NCI-H774 (cell line): ENCODE data around the gene OTOP2.
"Not testable (repeated sequence)": the region's sequence is repeated elsewhere in the genome, so short reads cannot be mapped to it uniquely, and the experiment has no call there.

Source experiments
- DNase-seq: peaks from one replicate; lab custom pipeline; 2025; lab: John Stamatoyannopoulos, UW

Gene OTOP2

DNA sequence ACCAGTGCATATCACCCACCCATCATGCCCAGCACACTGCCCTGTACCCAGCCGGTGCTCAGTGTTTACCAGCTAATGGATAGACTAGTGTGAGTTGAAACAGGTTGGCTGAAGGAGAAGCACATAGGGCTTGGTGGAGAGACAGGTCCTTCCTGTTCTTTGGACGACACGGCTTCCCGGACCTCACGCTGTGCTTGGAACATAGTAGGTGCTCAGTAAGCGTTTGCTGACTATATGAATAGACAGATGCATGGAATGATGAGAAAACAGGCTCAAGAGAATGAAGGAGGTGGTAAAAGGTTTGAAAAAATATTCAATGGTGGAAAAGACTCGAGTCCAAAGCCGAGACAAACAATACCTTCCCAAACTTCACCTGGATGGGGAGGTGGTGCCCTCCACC lies 23.9 kb upstream of the OTOP2 start:
- DNase-seq: no peak

DNA sequence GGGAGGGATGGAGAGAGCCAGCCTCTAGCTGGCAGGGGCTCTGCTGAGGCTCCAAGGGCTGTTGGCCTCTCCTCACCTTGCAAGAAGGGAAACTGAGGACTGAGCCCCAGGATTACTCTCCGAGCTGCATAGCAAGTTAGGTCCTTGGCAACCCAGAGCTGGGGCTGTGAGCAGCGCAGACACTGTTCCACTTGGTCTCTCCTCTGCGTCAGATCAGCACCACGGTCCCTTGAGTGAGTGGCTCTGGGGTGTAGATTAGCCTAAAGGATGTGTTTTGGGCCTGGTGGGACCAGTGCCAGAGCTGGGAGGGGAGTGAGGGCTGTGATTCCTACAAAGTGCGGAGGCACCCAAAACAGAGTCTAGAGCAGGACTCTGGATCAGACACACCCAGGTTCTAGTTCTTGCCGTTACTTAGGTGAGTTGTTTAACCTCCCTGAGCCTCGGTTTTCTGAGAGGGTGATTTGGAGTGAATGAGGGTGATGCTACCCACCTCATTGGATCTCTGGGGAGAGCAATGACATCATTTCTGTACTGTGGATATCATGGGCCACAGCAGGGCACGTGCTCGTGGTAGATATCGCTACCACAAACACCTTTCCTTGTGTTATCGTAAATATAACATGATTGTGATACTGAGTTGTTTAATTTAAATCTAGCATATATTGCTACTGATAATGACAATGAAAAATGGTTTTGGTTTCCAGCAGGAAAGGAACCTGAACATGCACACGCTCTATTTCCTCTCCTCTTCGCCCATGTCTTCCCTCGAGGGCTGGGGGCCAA lies 22.5 kb upstream of the OTOP2 start:
- no peak for DNase-seq

DNA sequence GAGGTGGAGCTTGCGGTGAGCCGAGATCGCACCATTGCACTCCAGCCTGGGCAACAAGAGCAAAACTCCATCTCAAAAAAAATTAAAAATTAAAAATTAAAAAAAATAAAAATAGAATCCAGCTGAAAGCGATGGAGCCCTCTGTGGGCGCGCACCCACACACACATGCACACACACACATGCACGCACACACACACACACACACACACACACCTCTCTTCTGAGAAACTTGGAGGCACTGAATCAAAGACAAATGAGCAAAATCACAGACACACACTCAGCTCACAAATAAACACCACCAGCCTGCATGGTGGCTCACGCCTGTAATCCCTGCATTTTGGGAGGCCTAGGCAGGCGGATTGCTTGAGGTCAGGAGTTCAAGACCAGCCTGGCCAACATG lies 21.0 kb upstream of the OTOP2 start:
- no peak for DNase-seq

DNA sequence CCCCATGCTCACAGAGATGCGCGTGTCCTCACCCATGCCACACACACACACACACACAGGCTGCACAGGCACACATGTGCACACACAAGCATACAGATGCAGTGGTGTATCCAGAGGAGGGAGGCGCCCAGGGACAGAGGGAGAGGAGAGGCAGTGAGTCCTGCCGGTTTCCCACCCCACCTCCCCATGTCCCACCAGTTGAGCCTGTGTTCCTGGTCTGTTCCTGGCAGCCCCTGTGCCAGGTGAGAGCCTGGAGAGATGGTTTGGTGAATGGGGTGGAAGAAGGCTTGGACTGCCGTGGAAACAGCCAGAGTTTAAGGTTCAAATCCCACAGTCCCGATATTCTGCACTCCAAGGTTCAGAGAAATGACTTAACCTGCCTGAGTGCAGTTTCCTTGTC lies 20.4 kb upstream of the OTOP2 start:
- DNase-seq: no peak

DNA sequence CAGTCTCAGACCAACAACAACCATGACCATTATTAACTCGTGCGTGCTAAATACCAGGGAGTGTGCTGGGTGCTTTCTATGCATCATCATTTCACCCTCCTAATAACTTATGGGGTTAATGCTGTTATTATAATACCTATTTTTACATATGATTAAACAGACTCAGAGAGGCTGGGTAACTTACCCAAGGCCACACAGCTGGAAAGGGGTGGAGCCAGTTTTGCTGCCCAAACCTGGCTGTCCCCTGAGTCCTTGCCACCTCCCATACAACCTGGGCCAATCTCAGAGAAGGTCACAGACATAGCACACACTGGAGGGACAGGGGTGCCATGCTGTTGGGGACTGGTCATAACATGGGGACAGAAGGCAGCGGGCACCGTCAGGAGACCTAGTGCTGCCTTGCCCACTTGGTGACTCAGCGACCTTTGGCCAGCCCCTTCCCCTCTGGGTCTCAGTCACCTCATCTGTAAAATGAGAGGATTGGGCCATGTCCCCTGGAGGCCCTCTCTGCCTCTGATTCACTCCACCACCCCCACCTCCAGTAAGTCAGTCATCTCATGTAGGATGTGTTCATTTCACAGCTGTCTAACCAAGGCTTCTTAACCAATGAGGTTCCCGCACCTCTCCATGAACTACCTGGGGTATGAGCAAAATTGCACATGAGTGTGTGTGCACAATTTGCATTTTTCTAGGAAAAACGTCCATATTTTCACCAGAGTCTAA lies 19.2 kb upstream of the OTOP2 start:
- DNase-seq: no peak

DNA sequence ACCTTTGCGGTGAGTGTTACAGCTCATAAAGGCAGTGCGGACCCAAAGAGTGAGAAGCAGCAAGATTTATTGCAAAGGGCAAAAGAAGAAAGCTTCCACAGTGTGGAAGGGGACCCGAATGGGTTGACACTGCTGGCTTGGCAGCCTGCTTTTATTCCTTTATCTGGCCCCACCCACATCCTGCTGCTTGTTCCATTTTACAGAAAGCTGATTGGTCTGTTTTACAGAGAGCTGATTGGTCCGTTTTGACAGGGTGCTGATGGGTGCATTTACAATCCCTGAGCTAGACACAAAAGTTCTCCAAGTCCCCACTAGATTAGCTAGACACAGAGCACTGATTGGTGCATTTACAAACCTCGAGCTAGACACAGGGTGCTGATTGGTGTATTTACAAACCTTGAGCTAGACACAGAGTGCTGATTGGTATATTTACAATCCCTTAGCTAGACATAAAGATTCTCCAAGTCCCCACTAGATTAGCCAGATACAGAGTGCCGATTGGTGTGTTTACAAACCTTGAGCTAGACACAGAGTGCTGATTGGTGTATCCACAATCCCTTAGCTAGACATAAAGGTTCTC lies 17.8 kb upstream of the OTOP2 start:
- DNase-seq: not testable (repeated sequence)

DNA sequence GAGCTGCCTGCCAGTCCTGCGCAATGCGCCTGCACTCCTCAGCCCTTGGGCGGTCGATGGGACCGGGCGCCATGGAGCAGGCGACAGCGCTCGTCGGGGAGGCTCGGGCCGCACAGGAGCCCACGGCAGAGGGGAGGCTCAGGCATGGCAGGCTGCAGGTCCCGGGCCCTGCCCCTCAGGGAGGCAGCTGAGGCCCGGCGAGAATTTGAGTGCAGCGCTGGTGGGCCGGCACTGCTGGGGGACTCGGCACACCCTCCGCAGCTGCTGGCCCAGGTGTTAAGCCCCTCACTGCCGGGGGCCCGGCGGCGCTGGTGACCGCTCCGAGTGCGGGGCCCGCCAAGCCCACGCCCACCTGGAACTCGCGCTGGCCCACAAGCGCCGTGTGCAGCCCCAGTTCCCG lies 17.1 kb upstream of the OTOP2 start:
- DNase-seq: no peak

DNA sequence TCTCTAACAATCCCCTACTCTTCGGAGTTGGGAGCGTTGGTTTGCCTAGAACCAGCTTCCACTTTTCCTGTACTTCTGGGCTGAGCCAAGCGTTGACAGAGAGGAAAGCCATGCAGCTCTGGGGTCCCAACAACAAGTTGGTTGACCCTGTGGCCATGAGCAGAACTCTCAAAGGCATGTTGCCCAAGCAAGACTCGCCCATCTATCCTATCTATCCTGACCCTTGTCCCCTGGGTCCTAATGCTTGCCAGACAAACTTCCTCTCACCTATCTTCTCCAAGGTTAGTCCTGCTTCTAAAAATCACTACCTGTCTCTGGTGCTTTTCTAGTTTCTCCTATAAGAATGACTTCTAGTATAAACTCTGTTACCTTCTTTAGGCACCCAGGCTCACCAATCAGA lies 15.0 kb upstream of the OTOP2 start:
- DNase-seq: not testable (repeated sequence)

DNA sequence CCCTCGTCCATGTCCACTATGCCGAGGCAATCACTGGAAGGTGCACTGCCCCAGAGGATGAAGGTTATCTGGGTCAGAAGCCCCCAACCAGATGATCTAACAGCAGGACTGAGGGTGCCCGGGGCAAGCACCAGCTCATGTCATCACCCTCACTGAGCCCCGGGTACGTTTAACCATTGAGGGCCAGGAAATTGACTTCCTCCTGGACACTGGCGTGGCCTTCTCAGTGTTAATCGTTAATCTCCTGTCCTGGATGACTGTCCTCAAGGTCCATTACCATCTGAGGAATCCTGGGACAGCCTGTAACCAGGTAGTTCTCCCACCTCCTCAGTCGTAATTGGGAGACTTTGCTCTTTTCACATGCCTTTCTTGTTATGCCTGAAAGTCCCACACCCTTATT lies 12.7 kb upstream of the OTOP2 start:
- DNase-seq: not testable (repeated sequence)

DNA sequence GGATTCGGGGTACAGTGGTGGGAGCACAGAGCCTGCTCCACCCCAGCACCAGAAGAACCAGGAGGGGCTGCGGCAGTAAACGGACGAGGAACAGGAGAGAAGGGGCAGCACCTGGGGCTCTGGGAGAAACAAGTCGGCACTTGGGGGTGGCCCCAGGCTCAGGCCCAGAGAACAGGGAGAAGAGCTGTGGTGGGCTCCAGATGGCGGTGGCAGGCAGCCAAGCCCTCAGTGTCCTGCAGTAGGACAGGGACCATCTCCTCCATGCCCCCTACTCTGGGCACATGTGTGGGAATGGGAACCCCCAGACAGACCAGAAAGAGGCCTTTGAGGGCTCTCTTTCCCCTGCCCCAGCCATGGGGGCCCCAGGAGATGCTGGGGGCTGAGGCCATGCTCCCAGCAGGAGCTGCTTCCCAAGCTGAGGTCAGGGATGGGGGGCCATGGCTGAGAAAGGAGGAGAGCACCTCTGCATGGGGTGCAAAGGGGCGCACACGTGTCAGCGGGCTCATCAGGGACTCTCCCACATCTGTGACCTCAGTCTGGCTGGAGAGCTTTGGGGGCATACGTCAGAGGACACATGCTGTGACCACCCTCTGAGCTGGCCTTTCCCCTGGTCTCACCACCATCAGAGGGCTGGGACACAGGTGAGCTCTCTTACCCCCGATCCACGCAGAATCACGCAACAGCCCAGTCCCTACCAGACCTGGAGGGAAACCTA lies 7.8 kb upstream of the OTOP2 start:
- DNase-seq: no peak

DNA sequence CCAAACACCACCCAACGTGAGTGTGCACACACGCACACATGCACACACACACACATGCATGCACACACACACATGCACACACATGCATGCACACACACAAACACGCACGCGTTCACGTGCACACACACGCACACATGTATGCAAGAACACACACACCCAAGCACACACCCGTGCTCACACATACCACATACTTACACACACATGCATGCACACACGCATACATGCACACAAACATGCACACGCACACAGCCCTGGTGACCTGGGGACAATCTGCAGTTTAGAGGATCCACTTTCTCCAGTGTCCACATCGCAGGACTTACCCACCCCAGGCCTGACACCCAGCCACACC lies 7.2 kb upstream of the OTOP2 start:
- no peak for DNase-seq

DNA sequence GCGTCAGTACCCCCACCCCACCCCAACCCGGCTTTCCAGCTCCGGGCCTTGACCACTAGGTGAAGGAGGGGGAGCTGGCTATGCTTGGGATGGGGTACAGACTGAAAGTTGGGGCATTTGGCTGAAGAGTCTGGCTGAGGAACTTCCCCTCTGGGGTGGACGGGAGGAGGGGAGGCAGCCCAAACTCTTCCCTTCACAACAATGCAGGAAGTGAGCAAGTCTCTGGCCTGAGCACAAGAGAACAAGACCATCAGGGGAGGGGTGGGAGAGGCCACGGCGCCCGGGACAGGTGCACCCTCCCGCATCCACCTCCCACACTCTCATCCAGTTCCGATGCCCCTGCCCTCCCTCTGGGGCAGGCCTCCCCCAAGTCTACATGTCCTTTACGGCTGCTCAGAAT lies 6.6 kb upstream of the OTOP2 start:
- no peak for DNase-seq

DNA sequence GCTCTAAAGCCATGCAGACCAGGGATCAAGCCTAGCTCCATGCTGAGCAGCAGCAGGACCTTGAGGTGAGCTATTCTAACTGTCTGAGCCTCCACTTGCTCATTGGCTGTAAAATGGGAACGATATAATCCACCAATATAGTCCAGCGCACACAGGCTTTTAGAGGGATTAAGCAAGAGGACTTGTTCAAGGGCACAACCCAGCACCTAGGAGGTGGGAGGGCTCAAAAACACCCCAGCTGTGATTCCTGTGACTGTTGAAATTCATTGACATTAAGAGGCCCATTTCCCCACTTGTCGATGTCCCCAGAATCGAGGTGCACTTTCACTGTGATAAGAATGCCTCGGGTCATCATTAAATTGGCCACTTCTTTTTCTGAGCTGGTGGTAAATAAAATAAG lies 5.2 kb upstream of the OTOP2 start:
- no peak for DNase-seq

DNA sequence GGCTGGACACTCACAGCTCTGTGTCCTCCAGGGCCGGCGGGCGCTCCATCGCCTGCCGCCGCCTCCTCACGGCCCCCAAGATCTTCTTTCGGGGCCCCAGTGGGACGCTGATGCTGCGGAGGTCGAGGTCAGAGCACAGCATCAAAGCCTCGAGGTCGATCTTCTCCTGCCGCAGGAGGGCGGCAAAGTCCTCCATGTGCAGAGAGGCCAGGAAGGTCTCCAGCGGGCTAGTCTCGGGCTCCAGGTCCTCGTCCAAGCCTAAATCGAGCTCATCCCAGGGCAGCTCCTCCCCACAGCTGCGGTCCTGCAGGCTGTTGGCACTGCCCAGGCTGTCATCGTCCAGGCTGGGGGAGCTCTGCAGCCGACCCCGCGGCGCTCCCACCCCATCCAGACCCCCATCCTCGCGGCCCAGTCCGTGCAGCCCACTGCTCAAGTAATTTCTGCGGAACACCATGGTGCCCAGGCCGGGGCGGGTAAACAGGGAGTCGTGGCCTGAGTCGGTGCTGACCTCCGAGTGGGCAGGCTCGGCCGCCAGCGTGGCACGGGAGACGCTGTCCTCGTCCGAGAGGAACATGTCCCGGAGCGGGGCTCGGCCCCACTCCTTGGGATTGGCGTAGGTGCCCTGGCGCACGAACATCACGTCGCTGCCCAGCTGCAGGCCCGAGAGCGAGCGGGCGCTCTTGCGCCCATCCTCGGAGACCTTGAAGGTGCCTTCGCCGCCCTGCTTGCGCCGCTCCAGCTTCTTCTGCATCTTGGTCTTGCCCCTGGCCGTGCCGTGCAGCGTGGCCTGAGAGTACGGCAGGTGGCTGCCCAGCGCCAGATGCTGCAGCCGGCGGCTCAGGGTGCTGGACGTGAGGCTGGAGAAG lies 4.4 kb upstream of the OTOP2 start:
- no peak for DNase-seq

DNA sequence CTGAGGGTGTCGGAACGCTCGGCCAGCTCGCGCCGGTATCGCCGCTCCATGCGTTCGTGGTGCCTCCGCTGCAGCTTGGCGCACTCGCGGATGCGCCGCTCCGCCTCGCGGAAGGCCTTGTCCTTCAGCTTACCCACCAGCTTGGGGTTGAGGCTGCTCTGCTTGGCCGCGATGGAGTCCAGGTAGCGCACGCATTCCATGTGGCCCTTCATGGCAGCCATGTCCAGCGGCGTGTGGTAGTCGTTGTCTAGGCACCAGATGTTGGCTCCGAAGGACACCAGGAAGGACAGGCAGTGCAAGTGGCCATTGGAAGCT lies 3.8 kb upstream of the OTOP2 start:
- DNase-seq: no peak

DNA sequence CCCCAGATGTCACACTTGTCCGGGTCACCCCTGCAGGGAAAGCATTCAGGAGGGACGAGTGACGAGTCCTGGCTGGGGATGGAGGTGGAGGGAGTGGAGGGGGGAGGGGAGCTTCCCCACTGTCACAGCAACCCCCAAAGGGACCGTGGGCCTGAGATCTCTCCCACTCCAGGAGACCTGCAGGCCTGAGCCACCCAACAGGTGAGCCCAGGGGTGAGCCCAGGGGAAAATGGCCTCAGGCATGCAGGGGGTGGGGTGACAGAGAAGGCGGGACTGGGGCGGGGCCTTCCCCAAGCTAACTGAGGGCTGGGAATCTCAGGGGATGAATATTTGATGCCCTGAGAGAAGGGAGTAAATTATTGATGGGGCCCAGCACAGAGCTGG lies 3.4 kb upstream of the OTOP2 start:
- DNase-seq: no peak

DNA sequence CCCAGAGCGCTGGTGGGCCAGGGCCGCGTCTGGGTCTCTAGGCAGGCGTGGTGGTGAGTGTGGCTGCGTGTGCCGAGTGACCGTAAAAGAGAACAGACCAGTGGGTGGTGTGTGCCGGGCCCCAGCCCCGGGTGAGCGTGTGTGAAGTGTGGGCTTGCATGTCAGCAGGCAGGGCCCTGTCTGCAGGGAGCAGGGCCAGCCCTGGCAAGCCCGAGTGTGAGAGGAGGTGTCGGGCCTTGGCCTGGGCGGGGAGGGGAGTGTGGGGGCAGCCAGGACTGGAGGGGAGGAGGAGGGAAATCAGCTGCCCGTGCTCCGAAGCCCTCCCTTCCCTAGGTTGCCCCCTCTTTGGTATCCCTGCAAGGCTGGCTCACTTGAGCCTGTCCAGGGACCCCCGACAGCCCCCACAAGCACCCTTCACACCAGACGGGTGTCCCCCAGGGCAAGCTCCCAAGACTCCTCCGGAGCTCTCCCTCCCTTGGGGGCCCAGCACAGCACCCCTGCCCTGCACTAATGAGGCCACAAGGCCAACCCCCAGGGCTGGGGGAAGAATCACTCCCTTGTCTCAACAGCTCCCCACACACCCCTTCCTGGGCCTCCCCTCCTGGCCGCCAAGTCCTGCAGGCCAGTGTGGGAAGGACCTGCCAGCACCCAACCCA lies 2.9 kb upstream of the OTOP2 start:
- DNase-seq: no peak

DNA sequence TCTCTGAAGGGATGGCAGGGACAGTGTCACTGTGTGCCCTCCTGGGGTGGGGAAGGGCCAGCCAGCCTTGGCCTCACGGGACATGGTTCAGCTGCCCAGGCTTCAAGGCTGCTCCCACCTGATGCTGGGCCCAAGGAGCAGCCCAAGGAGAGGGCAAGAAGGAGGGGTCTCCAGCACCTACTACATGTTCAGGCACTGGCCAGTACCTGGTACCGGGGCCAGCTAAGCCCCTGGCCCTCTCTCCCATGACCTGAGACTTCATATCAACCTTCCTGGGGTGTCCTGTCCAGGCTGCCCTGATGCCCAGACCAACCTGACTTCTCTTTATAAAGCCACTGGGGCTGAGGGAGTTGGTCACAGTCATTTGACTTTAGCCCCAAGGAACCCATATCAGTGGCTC lies 2.3 kb upstream of the OTOP2 start:
- DNase-seq: no peak

DNA sequence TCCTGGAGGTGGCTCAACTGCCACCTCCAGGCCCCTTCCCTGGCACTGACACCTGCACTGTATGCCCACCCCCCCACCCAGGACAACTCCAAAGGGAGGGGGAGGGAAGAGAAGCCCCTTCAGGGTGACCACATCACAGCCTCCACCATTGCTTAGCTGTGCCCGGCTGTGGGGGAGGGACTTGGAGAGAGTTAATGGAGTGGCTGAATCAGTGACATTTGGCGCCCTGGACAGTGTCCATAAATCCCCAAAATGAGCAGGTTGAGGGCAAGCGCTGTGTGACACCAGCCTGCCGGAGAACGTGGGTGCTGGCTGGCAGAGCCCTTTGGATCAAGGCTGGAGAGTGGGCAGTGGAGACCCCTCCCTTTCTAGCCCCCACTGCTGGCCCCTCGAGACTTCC lies 1.9 kb upstream of the OTOP2 start:
- no peak for DNase-seq

DNA sequence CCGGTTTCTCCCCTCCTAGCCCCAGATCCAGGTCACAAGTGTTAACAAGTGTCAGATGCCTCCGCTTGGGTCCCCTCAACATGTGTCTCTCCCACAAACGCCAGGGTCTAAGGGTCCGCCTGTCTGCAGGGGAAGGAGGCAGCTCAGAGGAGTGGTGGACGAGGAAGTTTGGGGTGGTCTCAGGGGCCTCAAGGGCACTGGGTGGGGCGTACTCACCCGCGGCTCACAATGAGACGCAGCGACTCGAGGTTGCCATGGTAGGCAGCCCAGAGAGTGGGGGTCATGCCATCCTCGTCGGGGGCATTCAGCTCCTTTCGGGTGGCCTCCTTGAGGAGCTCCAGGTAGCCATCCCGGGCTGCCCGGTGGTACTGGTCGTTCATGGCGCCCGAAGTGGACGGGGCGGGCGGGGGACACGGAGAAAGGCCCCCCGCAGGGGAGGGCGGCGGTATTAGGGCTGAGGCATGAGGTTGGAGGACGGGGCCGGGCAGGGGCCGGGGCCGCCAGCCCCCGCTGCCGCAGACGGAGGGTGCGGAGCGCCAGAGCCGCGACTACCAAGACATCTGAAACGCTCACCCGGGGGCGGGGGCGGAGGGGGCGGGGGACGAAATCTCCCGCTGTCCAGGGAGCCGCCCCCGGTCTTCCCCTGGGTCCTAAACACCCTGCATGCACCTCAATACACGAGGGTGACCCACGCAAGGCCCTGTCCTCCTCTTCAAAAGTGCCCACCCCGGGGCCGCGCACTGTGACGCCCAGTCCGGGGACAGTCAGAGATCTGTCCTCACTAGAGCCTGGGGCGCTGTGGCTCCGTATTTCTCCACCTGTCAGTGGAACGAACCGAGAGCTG lies 1.2 kb upstream of the OTOP2 start, which contains the start of gene USH1G:
TSS of gene USH1G (minus strand) at position 562 of the 844 bp plus-strand sequence. CDS start at position 380, 182 bp downstream.
- DNase-seq: no peak
